HG03025 (cell line): ENCODE measurements around the gene ACE.

Source experiments
- ATAC-seq: cut with Tn5 transposase; IDR thresholded peaks from one replicate; pipeline ENCODE4 v1.9.1; 2021; ENCODE audit warnings: mild to moderate bottlenecking, moderate library complexity; ENCODE audit not compliant: unreplicated experiment, low FRiP score

ACE gene

GRCh38 chr17:63490329-63490728 is 13.5 kb downstream of the ACE start:
- ATAC-seq, result no peak

- no peak for ATAC-seq
Measured at GRCh38 chr17:63490858-63491400, 14.1 kb downstream of the ACE start.

- ATAC-seq, result no peak
Measured at GRCh38 chr17:63491413-63491812, 14.6 kb downstream of the ACE start.

GRCh38 chr17:63491977-63492618 is 15.2 kb downstream of the ACE start:
- no peak for ATAC-seq

- no peak for ATAC-seq
Measured at GRCh38 chr17:63492940-63493339, 16.1 kb downstream of the ACE start.

GRCh38 chr17:63493411-63493810 is 16.6 kb downstream of the ACE start:
- no peak for ATAC-seq

- ATAC-seq, result no peak
Measured at GRCh38 chr17:63494300-63494928, 17.6 kb downstream of the ACE start.

- ATAC-seq, result no peak
Measured at GRCh38 chr17:63495491-63495890, 18.6 kb downstream of the ACE start.

GRCh38 chr17:63496177-63496576 is 19.3 kb downstream of the ACE start:
- ATAC-seq, result no peak

GRCh38 chr17:63496663-63497400 is 20.0 kb downstream of the ACE start:
- no peak for ATAC-seq

GRCh38 chr17:63497708-63498483 is 21.0 kb downstream of the ACE start:
- no peak for ATAC-seq

- ATAC-seq, result no peak
Measured at GRCh38 chr17:63498626-63499195, 21.9 kb downstream of the ACE start.

GRCh38 chr17:63500543-63501390 is 23.9 kb downstream of the ACE start:
- ATAC-seq, result no peak

- no peak for ATAC-seq
Measured at GRCh38 chr17:63503341-63503705, 26.5 kb downstream of the ACE start.

- ATAC-seq, result no peak
Measured at GRCh38 chr17:63504261-63504660, 27.4 kb downstream of the ACE start.

- ATAC-seq, result no peak
Measured at GRCh38 chr17:63505341-63505740, 28.5 kb downstream of the ACE start.

- ATAC-seq, result no peak
Measured at GRCh38 chr17:63506627-63507026, 29.8 kb downstream of the ACE start.

- ATAC-seq, result no peak
Measured at GRCh38 chr17:63511331-63511730, 34.5 kb downstream of the ACE start.

GRCh38 chr17:63512388-63512787 is 35.5 kb downstream of the ACE start:
- ATAC-seq, result no peak
